GM12878 (cell line): ENCODE results near the gene ZNF225. TPM values are rescaled to one million over a fixed set of nuclear protein-coding genes. Genes with fewer than 3 reads are reported as not detected.
A peak's percentile ranks its signal among the peaks of the same experiment; 100 is the strongest.

Experiments used
- ATF3 ChIP-seq: IDR thresholded peaks from 2 replicates; pipeline ENCODE4 v1.6.1; 2011; ENCODE audit warnings: low read depth, mild to moderate bottlenecking, low read length, moderate library complexity, borderline replicate concordance; ENCODE audit errors: extremely low read depth
- BHLHE40 ChIP-seq, 2 experiments: fragments of 450-650 bp in 1 of 2; IDR thresholded peaks; 2 replicates each; pipeline ENCODE4 v1.6.1; 2011 to 2017; ENCODE audit warnings: low read depth in 2 of 2, borderline replicate concordance in 1 of 2, improper control_type of control experiment in 1 of 2, low read length in 1 of 2, mild to moderate bottlenecking in 1 of 2
- BMI1 ChIP-seq: fragments of 450-650 bp; IDR thresholded peaks from 2 replicates; pipeline ENCODE4 v1.6.1; 2016; ENCODE audit warnings: mild to moderate bottlenecking, moderate library complexity, borderline replicate concordance
- FOXK2 ChIP-seq: fragments of 450-650 bp; IDR thresholded peaks from 2 replicates; pipeline ENCODE4 v1.6.1; 2017; ENCODE audit warnings: mild to moderate bottlenecking, moderate library complexity
- KLF5 ChIP-seq: fragments of 450-650 bp; IDR thresholded peaks from 2 replicates; pipeline ENCODE4 v1.6.1; 2014; ENCODE audit warnings: mild to moderate bottlenecking; ENCODE audit not compliant: partially characterized antibody
- NFYB ChIP-seq: IDR thresholded peaks from 2 replicates; pipeline ENCODE4 v1.6.1; 2011; ENCODE audit warnings: low read depth, mild to moderate bottlenecking, low read length, improper control_type of control experiment, moderate library complexity; ENCODE audit not compliant: insufficient read depth
- NR2F1 ChIP-seq: fragments of 450-650 bp; conservative IDR thresholded peaks from 2 replicates; pipeline ENCODE4 v1.6.1; 2017; ENCODE audit warnings: mild to moderate bottlenecking
- PAX8 ChIP-seq: fragments of 450-650 bp; IDR thresholded peaks from 2 replicates; pipeline ENCODE4 v1.6.1; 2017; ENCODE audit warnings: mild to moderate bottlenecking, moderate library complexity
- PBX3 ChIP-seq: IDR thresholded peaks from 2 replicates; pipeline ENCODE4 v1.6.1; 2011; ENCODE audit warnings: mild to moderate bottlenecking, low read depth, low read length, moderate library complexity; ENCODE audit not compliant: insufficient replicate concordance
- POU2F2 ChIP-seq: IDR thresholded peaks from 3 replicates; pipeline ENCODE4 v1.6.1; 2011; ENCODE audit warnings: low read depth, mild to moderate bottlenecking, low read length, borderline replicate concordance
- RBBP5 ChIP-seq: fragments of 200-600 bp; sonication (generic); conservative IDR thresholded peaks from 2 replicates; pipeline ENCODE4 v1.6.1; 2016
- RCOR1 ChIP-seq: conservative IDR thresholded peaks from 2 replicates; pipeline ENCODE4 v1.6.1; 2012; ENCODE audit warnings: low read depth, low read length, improper control_type of control experiment
- SUPT20H ChIP-seq: IDR thresholded peaks from 2 replicates; pipeline ENCODE4 v1.6.1; 2011; ENCODE audit warnings: low read depth, mild to moderate bottlenecking, low read length, moderate library complexity, borderline replicate concordance; ENCODE audit not compliant: control insufficient read depth
- SUZ12 ChIP-seq: fragments of 200-600 bp; sonication (generic); IDR thresholded peaks from one replicate; pipeline ENCODE4 v1.6.1; 2018; ENCODE audit warnings: antibody characterized with exemption, mild to moderate bottlenecking; ENCODE audit not compliant: unreplicated experiment
- TAF1 ChIP-seq: IDR thresholded peaks from 2 replicates; pipeline ENCODE4 v1.6.1; 2011; ENCODE audit warnings: mild to moderate bottlenecking, low read depth, low read length, borderline replicate concordance
- TARDBP ChIP-seq: IDR thresholded peaks from 2 replicates; pipeline ENCODE4 v1.6.1; 2016; ENCODE audit warnings: borderline replicate concordance
- TCF3 ChIP-seq: IDR thresholded peaks from 2 replicates; pipeline ENCODE4 v1.6.1; 2012; ENCODE audit warnings: low read depth, mild to moderate bottlenecking, low read length, borderline replicate concordance; ENCODE audit not compliant: insufficient read depth
- ZNF207 ChIP-seq: fragments of 450-650 bp; IDR thresholded peaks from 2 replicates; pipeline ENCODE4 v1.6.1; 2014; ENCODE audit warnings: antibody characterized with exemption, mild to moderate bottlenecking, borderline replicate concordance
- polyA plus RNA-seq, 11 experiments: library from polyadenylated mRNA; depleted of rRNA in 4 of 11; unstranded in 6 of 11; stranded (reverse) in 5 of 11; fragments of >200 nt; fragmentation: Nextera tagmentation in 4 of 11; fragmentation: Illumina TruSeq in 1 of 11; extraction: Ambion mirVana in 4 of 11; extraction: Trizol in 1 of 11; gene quantifications; 1 replicate in 1 of 11; 2 replicates in 10 of 11; pipeline versions ENCODE4 v1.2.1 to v1.2.3, GENCODE V29; 2011 to 2016; ENCODE audit warnings: inconsistent platforms in 2 of 11, missing spikeins in 2 of 11, low read depth in 1 of 11
- total RNA-seq, 4 experiments: library from RNA; depleted of rRNA in 3 of 4; stranded (reverse); fragments of >200 nt in 3 of 4; fragmentation: Illumina TruSeq in 1 of 4; extraction: Trizol in 1 of 4; gene quantifications; 2 replicates each; pipeline versions ENCODE4 v1.2.1 to v1.2.3, GENCODE V29; 2013 to 2021
- TF ChIP-seq, protein P1 (sequence below): fragments of 450-650 bp; IDR thresholded peaks from 2 replicates; pipeline ENCODE4 v1.6.1; 2017; ENCODE audit warnings: mild to moderate bottlenecking, low read depth, inconsistent platforms; ENCODE audit not compliant: poor library complexity, severe bottlenecking
- TF ChIP-seq, protein P2 (sequence below): fragments of 450-650 bp; IDR thresholded peaks from 2 replicates; pipeline ENCODE4 v1.6.1; 2016; ENCODE audit warnings: mild to moderate bottlenecking, moderate library complexity, borderline replicate concordance

The ZNF225 gene
- total and polyA plus RNA-seq, 10 of the 15 experiments (the other 5 are each of a cell fraction or from before 2014, with no cell fraction given), result 1.3 to 4.4 (median 2.6) TPM

DNA sequence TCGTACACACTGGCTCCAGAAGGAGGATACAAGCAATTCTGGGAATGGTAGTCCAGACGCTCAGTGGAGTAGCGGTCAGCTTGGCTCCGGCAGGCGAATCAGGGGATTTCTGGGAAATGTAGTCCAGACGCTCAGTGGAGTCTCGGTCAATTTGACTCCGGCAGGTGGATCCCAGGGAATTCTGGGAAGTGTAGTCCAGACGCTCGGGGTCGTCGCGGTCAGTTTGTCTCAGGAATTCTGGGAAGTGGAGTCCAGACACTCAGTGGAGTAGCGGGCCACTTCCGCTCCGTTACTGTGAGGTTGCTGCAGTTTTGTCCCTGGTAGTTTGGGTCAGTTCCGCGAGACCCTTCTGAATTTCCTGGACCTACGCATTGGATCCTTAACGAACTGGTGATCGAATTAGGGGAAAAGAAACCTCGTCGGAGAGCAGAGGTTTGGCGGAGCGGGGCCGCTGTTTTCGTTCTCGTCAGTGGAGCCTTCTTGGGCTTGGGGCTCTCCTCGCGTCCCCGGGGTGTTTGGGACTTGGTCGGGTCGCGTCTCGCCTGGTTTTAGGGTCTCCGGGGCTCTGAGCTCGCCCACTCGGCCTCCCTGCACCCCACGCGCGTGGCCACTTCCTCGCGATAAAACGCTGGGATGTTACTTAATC, at the start of gene ZNF225 (continued):
- TF ChIP-seq TCF3 (0 out of 2 replicates have a peak, but pooled peaks have one; percentile 16), TARDBP (peak; percentile 62; the same call in 1 of the 2 replicates), FOXK2 (no peak), SUZ12 (no peak), SUPT20H (no peak), KLF5 (no peak), NR2F1 (peak; percentile 81), NFYB (no peak), BHLHE40 (IDR thresholded peaks at IDR 0.05; ENCODE audit: borderline replicate concordance in 1 of 2, low read depth in 2 of 2, low read length in 1 of 2) (0 out of 4 replicates have a peak, but pooled peaks of 1 of the 2 experiments have one; percentile 23), RBBP5 (no peak), PBX3 (no peak), RCOR1 (no peak), ZNF207 (no peak), TAF1 (0 out of 2 replicates have a peak, but pooled peaks have one; percentile 25), POU2F2 (peak; percentile 66; the same call in 2 of the 3 replicates), PAX8 (no peak), ATF3 (peak; percentile 51; the same call in 1 of the 2 replicates), BMI1 (no peak)
- TF ChIP-seq, protein P1, sequence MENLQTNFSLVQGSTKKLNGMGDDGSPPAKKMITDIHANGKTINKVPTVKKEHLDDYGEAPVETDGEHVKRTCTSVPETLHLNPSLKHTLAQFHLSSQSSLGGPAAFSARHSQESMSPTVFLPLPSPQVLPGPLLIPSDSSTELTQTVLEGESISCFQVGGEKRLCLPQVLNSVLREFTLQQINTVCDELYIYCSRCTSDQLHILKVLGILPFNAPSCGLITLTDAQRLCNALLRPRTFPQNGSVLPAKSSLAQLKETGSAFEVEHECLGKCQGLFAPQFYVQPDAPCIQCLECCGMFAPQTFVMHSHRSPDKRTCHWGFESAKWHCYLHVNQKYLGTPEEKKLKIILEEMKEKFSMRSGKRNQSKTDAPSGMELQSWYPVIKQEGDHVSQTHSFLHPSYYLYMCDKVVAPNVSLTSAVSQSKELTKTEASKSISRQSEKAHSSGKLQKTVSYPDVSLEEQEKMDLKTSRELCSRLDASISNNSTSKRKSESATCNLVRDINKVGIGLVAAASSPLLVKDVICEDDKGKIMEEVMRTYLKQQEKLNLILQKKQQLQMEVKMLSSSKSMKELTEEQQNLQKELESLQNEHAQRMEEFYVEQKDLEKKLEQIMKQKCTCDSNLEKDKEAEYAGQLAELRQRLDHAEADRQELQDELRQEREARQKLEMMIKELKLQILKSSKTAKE, result peak; percentile 56
- TF ChIP-seq, protein P2, sequence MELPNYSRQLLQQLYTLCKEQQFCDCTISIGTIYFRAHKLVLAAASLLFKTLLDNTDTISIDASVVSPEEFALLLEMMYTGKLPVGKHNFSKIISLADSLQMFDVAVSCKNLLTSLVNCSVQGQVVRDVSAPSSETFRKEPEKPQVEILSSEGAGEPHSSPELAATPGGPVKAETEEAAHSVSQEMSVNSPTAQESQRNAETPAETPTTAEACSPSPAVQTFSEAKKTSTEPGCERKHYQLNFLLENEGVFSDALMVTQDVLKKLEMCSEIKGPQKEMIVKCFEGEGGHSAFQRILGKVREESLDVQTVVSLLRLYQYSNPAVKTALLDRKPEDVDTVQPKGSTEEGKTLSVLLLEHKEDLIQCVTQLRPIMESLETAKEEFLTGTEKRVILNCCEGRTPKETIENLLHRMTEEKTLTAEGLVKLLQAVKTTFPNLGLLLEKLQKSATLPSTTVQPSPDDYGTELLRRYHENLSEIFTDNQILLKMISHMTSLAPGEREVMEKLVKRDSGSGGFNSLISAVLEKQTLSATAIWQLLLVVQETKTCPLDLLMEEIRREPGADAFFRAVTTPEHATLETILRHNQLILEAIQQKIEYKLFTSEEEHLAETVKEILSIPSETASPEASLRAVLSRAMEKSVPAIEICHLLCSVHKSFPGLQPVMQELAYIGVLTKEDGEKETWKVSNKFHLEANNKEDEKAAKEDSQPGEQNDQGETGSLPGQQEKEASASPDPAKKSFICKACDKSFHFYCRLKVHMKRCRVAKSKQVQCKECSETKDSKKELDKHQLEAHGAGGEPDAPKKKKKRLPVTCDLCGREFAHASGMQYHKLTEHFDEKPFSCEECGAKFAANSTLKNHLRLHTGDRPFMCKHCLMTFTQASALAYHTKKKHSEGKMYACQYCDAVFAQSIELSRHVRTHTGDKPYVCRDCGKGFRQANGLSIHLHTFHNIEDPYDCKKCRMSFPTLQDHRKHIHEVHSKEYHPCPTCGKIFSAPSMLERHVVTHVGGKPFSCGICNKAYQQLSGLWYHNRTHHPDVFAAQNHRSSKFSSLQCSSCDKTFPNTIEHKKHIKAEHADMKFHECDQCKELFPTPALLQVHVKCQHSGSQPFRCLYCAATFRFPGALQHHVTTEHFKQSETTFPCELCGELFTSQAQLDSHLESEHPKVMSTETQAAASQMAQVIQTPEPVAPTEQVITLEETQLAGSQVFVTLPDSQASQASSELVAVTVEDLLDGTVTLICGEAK, result peak; percentile 89
